DOHH2 (cell line): ENCODE measurements around the gene EIF3K.

Source experiments
- H3F3A ChIP-seq: fragments of 200-600 bp; sonication (generic), shearing (Covaris generic); 2 replicates; pipeline ENCODE4 v1.6.0; 2016; ENCODE audit warnings: antibody characterized with exemption, mild to moderate bottlenecking; ENCODE audit not compliant: control insufficient read depth, insufficient read depth
- H3K27ac ChIP-seq: fragments of 200-600 bp; sonication (generic); 2 replicates; pipeline ENCODE4 v1.5.1; 2014; ENCODE audit warnings: low read depth, mild to moderate bottlenecking, low read length, moderate library complexity
- H3K27me3 ChIP-seq: fragments of 200-600 bp; sonication (generic); 2 replicates; pipeline ENCODE4 v1.6.1; 2014; ENCODE audit warnings: mild to moderate bottlenecking, low read length, mixed read lengths; ENCODE audit not compliant: control insufficient read depth
- H3K36me3 ChIP-seq: fragments of 200-600 bp; sonication (generic); 2 replicates; pipeline ENCODE4 v1.6.1; 2014; ENCODE audit warnings: mild to moderate bottlenecking, low read length, moderate library complexity, mixed read lengths; ENCODE audit not compliant: control insufficient read depth
- H3K4me1 ChIP-seq: fragments of 200-600 bp; sonication (generic); 2 replicates; pipeline ENCODE4 v1.6.1; 2014; ENCODE audit warnings: mild to moderate bottlenecking, low read length, mixed read lengths; ENCODE audit not compliant: control insufficient read depth
- H3K4me2 ChIP-seq: fragments of 200-600 bp; sonication (generic); 2 replicates; pipeline ENCODE4 v1.6.0; 2014; ENCODE audit warnings: mild to moderate bottlenecking, low read length, moderate library complexity
- H3K4me3 ChIP-seq: fragments of 200-600 bp; sonication (generic); 2 replicates; pipeline ENCODE4 v1.5.1; 2014; ENCODE audit warnings: mild to moderate bottlenecking, low read length, mixed read lengths
- H3K79me2 ChIP-seq: fragments of 200-600 bp; sonication (generic); 2 replicates; pipeline ENCODE4 v1.6.1; 2014; ENCODE audit warnings: mild to moderate bottlenecking, low read length, mixed read lengths; ENCODE audit not compliant: control insufficient read depth
- H3K9me2 ChIP-seq: fragments of 200-600 bp; sonication (generic); replicated peaks from 2 replicates; pipeline ENCODE4 v1.6.1; 2014; ENCODE audit warnings: mild to moderate bottlenecking, low read length, mixed read lengths; ENCODE audit not compliant: control insufficient read depth
- H3K9me3 ChIP-seq: fragments of 200-600 bp; sonication (generic); 2 replicates; pipeline ENCODE4 v1.6.1; 2014; ENCODE audit warnings: antibody characterized with exemption, low read length, mixed read lengths; ENCODE audit not compliant: control insufficient read depth, insufficient read depth
- H4K20me1 ChIP-seq: fragments of 200-600 bp; sonication (generic); 2 replicates; pipeline ENCODE4 v1.6.0; 2014; ENCODE audit warnings: low read depth, mild to moderate bottlenecking, antibody characterized with exemption, low read length, moderate library complexity; ENCODE audit not compliant: control insufficient read depth, insufficient read depth
- EZH2phosphoT487 ChIP-seq: fragments of 200-600 bp; sonication (generic); IDR thresholded peaks from 2 replicates; pipeline ENCODE4 v1.6.1; 2017; ENCODE audit warnings: borderline replicate concordance, mild to moderate bottlenecking, antibody characterized with exemption, low read length, moderate library complexity, mixed read lengths
- TF ChIP-seq, protein P1 (sequence below): fragments of 200-600 bp; sonication (generic); IDR thresholded peaks from one replicate; pipeline ENCODE4 v1.5.1; 2014; ENCODE audit warnings: antibody characterized with exemption, mild to moderate bottlenecking, low read depth, low read length; ENCODE audit not compliant: poor library complexity, severe bottlenecking

Gene EIF3K

DNA sequence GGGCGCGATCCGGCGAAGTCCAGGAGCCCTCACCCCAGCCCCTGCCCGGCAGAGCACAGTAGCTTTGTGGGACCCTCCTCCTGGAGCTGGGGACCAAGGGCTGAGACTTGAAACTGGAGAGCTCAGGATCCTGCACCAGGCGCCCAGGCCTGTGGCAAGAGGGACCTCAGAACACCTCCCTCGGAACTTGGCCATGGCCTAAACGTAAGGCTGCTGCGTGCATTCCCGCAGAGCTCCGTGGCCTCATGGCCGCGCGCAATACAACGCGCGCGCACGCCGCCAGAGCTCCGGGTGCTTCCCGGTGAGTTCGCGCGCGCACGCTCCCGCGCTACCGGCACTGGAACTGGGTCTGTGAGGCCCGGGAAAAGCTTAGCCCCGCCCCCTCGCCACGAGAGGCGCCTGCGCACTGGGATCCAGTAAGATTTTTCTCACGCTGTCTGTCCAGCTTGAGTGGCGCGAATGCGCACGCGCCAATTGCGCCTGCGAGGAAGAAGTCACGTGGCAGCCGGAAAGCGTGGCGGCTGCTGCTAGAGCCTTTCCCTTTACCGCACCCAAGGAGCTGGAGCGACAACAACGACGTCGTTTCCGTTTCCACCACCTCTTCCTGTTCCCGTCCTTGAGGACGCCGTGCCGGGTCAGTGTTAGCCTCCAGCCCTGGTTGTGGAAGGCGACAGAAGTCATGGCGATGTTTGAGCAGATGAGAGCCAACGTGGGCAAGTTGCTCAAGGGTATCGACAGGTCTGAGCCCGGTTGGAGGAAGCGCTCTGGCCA lies at the start of gene EIF3K:
Gene EIF3K, plus strand, starts transcription at position 599 of the 771 bp plus-strand sequence. Its CDS starts 81 bp downstream, at position 680.
- Histone ChIP-seq H3K4me1 (peaks cover 40% of the 10 kb centered on the region), H4K20me1 (peaks cover 8% of the 10 kb centered on the region; the same call in 1 of the 2 replicates), H3K79me2 (peaks cover 60% of the 10 kb centered on the region), H3F3A (peaks cover 8% of the 10 kb centered on the region), H3K27me3 (no peaks in the 10 kb centered on the region), H3K4me2 (peak within 1 kb of the TSS; percentile 98), H3K9me2 (no peaks in the 10 kb centered on the region), H3K4me3 (peak within 1 kb of the TSS; percentile 90), H3K9me3 (no peaks in the 10 kb centered on the region), H3K36me3 (peaks cover 59% of the 10 kb centered on the region), H3K27ac (peak within 1 kb of the TSS; percentile 91)
- no peak for TF ChIP-seq EZH2phosphoT487
- TF ChIP-seq, protein P1, sequence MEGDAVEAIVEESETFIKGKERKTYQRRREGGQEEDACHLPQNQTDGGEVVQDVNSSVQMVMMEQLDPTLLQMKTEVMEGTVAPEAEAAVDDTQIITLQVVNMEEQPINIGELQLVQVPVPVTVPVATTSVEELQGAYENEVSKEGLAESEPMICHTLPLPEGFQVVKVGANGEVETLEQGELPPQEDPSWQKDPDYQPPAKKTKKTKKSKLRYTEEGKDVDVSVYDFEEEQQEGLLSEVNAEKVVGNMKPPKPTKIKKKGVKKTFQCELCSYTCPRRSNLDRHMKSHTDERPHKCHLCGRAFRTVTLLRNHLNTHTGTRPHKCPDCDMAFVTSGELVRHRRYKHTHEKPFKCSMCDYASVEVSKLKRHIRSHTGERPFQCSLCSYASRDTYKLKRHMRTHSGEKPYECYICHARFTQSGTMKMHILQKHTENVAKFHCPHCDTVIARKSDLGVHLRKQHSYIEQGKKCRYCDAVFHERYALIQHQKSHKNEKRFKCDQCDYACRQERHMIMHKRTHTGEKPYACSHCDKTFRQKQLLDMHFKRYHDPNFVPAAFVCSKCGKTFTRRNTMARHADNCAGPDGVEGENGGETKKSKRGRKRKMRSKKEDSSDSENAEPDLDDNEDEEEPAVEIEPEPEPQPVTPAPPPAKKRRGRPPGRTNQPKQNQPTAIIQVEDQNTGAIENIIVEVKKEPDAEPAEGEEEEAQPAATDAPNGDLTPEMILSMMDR = no peak

DNA sequence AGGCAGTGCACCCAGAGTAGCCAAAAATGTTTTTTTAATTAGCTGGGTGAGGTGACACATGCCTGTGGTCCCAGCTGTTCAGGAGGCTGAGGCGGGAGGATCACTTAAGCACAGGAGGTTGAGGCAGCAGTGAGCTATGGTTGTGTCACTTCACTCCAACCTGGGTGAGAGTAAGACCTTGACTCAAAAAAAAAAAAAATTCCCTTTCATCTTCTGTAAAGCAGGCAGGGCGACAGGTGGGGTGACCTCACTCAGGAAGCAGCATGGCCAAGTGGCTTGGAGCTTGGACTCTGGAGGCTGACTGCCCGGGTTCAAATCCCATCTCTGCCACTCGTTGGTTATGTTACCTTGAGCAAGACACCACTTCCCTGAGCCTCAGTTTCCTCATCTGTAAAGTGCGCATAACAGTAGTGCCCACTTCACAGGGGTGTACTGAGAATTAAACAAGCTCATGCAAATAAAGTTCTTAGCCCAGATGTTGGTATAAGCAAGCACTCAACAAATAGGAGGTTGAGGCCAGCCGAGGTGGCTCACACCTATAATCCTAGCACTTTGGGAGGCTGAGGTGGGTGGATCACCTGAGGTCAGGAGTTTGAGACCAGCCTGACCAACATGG lies 49.5 kb upstream of the EIF3K start:
- H3K27me3 ChIP-seq = peaks cover 22% of the 10 kb centered on the region
- no peaks in the 10 kb centered on the region for H3K9me2 ChIP-seq
- no peak overlapping the region for H3K4me3 ChIP-seq
- peaks cover 9% of the 10 kb centered on the region for H3K4me1 ChIP-seq
- H3K36me3 ChIP-seq = no peaks in the 10 kb centered on the region
- TF ChIP-seq, protein P1 = no peak
- TF ChIP-seq EZH2phosphoT487 = no peak
- no peak overlapping the region for H3K27ac ChIP-seq
- no peaks in the 10 kb centered on the region for H3K79me2 ChIP-seq
- no peaks in the 10 kb centered on the region for H3F3A ChIP-seq
- H4K20me1 ChIP-seq = no peaks in the 10 kb centered on the region
- H3K9me3 ChIP-seq = no peaks in the 10 kb centered on the region
- no peak overlapping the region for H3K4me2 ChIP-seq

DNA sequence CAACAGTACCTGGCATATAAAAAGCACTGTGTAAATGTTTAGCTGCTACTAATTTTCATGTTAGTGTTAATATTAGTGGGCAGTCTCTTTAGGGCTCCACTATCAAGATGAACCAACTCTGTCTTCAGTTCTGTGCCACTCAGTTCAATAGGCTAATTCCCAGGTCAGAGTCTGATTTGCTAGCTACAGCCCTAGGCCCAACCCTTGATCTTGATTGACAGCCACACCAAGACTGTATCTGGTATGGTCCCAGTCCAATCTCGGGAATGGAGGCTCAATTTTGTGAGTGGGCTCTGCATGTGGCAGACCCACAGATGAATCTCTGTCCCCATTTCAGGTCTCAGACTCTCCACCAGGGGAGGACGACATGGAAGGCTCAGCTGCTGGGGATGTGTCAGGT lies 47.3 kb upstream of the EIF3K start:
- Histone ChIP-seq H3K36me3 (no peaks in the 10 kb centered on the region), H4K20me1 (no peaks in the 10 kb centered on the region), H3K4me3 (no peak overlapping the region), H3K27me3 (peaks cover 7% of the 10 kb centered on the region; the same call in 1 of the 2 replicates), H3K27ac (no peak overlapping the region), H3K4me1 (peaks cover 9% of the 10 kb centered on the region), H3K4me2 (no peak overlapping the region), H3K9me2 (no peaks in the 10 kb centered on the region), H3K9me3 (no peaks in the 10 kb centered on the region), H3F3A (no peaks in the 10 kb centered on the region), H3K79me2 (no peaks in the 10 kb centered on the region)
- no peak for TF ChIP-seq EZH2phosphoT487
- TF ChIP-seq, protein P1 = no peak
